HFFc6 (cell line): ENCODE measurements around the gene EML1. TPM values are rescaled to one million over a fixed set of nuclear protein-coding genes. Genes with fewer than 3 reads are reported as not detected.

Source experiments
- DNase-seq: peaks from one replicate; pipeline ENCODE4 v3.0.0-alpha.2; 2018
- H3K27ac Mint-ChIP-seq: 2 replicates; pipeline ENCODE4 v1.8.0; 2020; ENCODE audit warnings: mild to moderate bottlenecking, mixed read lengths
- H3K27me3 Mint-ChIP-seq: 2 replicates; pipeline ENCODE4 v1.8.0; 2021; ENCODE audit warnings: mild to moderate bottlenecking, moderate library complexity, mixed read lengths; ENCODE audit not compliant: insufficient read depth
- H3K36me3 Mint-ChIP-seq: 2 replicates; pipeline ENCODE4 v1.8.0; 2021; ENCODE audit warnings: low read depth, mixed read lengths
- H3K4me1 Mint-ChIP-seq: 2 replicates; pipeline ENCODE4 v1.8.0; 2020; ENCODE audit warnings: low read depth, mixed read lengths
- H3K4me3 Mint-ChIP-seq: 2 replicates; pipeline ENCODE4 v1.8.0; 2020; ENCODE audit warnings: mild to moderate bottlenecking, moderate library complexity, mixed read lengths
- H3K9me3 Mint-ChIP-seq: 2 replicates; pipeline ENCODE4 v1.8.0; 2020; ENCODE audit warnings: mild to moderate bottlenecking, mixed read lengths
- total RNA-seq, 6 experiments: library from RNA; stranded (reverse); fragmentation: NEBNext Ultra II Directional; extraction: Animal tissue kit (Norgen Biotek cat#: 25700); gene quantifications; 2 replicates in 1 of 6; 3 replicates in 5 of 6; pipeline ENCODE4 v1.2.3, GENCODE V29; 2021
- TF ChIP-seq, protein P1 (sequence below): fragments of 200-600 bp; sonication (generic); IDR thresholded peaks from 2 replicates; pipeline ENCODE4 v1.5.0; 2021; ENCODE audit warnings: antibody characterized with exemption, mild to moderate bottlenecking

EML1 gene
- total RNA-seq, 6 experiments from 2014 or later, result 13.2 to 27.6 (median 22.2) TPM

- Mint-ChIP-seq H3K36me3 (no peaks in the 10 kb centered on the region), H3K4me3 (no peak overlapping the region), H3K4me1 (peaks cover 61% of the 10 kb centered on the region), H3K27me3 (peaks cover 4% of the 10 kb centered on the region; the same call in 1 of the 2 replicates), H3K9me3 (no peaks in the 10 kb centered on the region), H3K27ac (no peak overlapping the region)
- TF ChIP-seq, protein P1, sequence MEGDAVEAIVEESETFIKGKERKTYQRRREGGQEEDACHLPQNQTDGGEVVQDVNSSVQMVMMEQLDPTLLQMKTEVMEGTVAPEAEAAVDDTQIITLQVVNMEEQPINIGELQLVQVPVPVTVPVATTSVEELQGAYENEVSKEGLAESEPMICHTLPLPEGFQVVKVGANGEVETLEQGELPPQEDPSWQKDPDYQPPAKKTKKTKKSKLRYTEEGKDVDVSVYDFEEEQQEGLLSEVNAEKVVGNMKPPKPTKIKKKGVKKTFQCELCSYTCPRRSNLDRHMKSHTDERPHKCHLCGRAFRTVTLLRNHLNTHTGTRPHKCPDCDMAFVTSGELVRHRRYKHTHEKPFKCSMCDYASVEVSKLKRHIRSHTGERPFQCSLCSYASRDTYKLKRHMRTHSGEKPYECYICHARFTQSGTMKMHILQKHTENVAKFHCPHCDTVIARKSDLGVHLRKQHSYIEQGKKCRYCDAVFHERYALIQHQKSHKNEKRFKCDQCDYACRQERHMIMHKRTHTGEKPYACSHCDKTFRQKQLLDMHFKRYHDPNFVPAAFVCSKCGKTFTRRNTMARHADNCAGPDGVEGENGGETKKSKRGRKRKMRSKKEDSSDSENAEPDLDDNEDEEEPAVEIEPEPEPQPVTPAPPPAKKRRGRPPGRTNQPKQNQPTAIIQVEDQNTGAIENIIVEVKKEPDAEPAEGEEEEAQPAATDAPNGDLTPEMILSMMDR, result no peak
- DNase-seq, result no peak
Observed at GRCh38 chr14:99750746-99751450, 42.3 kb upstream of the EML1 start.

DNA sequence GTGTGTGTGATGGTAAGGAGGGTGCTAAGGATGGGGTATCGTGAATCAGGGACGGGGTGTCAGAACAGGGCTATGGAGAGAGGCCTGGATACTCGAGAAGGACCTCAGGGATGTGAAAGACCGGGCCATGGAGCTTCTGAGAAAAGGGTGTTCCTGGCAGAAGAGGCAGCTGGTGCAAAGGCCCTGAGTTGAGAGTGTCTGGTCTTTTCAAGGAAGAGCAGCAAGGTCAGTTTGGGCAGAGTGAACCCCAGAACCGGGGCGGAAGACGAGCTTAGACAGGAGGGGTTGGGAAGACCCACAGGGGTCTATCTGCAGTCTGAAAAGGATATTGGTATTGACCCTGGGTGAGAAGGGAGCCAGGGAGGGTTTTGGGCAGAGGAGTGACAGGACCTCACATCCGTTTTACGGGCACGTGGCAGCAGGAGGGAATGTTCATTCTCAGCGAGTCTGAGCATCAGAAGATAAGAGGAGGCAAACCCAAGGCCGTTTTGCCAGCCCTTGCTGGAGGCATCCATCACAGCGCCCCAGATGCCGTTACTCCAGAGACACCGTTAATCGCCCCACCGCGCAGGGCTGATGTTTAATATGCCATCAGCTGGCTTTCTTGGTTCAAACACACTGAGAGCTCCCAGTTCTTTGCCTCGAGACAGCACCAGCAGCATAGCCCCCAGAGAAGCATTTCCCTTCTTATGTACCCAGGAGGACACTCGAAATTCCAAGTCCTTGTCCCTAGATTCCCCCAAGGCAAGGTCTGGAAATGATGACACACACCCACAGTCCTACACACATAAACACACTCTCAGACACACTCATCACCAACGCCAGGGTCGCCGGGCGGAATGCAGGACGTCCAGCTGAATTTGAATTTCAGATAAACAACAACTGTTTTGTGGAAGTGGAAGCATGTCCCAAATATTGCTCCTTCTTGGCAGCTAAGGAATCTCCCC, 41.4 kb upstream of the EML1 start:
- TF ChIP-seq, protein P1, result no peak
- H3K9me3 Mint-ChIP-seq, result no peaks in the 10 kb centered on the region
- peak overlapping the region; percentile 92 for H3K27ac Mint-ChIP-seq
- peak; percentile 57 for DNase-seq
- H3K27me3 Mint-ChIP-seq, result peaks cover 4% of the 10 kb centered on the region; the same call in 1 of the 2 replicates
- H3K36me3 Mint-ChIP-seq, result no peaks in the 10 kb centered on the region
- H3K4me1 Mint-ChIP-seq, result peaks cover 61% of the 10 kb centered on the region
- H3K4me3 Mint-ChIP-seq, result peak overlapping the region; percentile 64

GRCh38 chr14:99752486-99753121, 40.6 kb upstream of the EML1 start:
- Mint-ChIP-seq H3K27me3 (peaks cover 3% of the 10 kb centered on the region; the same call in 1 of the 2 replicates), H3K4me1 (peaks cover 63% of the 10 kb centered on the region), H3K36me3 (no peaks in the 10 kb centered on the region), H3K4me3 (peak overlapping the region; percentile 64), H3K27ac (peak overlapping the region; percentile 92), H3K9me3 (no peaks in the 10 kb centered on the region)
- peak; percentile 70 for DNase-seq
- TF ChIP-seq, protein P1, result no peak

DNA sequence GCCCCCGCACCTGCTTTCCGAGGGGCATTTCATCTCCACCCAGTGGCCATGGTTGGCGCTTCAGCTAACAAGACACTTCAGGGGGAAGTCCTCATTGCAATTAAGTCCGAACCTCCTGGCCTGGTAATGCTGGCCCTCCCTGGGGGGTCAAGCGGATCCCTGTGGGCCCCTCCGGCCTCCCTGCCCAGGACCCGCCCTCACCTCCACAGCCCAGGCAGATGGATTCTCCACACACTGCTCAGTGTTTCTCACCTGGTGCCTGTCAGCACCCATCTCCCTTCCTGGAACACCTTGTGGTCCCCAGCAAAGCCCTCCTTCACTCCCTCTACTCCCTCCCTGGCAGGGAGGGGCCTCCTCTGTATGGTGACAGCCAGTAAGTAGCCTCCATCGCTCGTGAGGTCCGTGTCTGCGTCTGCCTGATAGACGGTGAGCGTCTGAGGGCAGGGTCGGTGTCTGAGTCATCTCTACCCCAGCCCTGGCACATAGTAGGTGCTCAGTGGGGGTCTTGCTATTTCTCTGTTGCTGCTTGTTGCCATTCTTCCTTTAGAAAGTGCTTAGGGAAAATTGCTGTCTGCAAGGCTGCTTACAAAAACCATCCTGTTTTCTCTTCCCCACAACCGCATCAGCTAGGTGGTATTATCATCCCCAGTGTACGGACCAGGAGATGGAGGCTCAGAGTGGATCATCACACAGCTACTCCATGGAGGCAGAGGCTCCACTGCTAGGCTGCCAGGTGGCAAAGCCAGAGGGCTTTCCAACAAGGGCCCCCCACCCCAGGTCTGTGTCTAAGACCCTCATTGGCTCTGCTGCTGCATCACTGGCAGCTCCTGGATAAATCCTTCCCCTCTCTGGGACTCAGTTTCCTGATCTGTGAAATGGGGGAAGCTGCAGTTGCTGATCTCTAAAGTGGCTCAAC, 39.7 kb upstream of the EML1 start:
- H3K36me3 Mint-ChIP-seq, result no peaks in the 10 kb centered on the region
- H3K27ac Mint-ChIP-seq, result peak overlapping the region; percentile 86
- TF ChIP-seq, protein P1, result peak; percentile 13; the same call in 1 of the 2 replicates
- peak overlapping the region; percentile 65 for H3K4me3 Mint-ChIP-seq
- no peaks in the 10 kb centered on the region for H3K9me3 Mint-ChIP-seq
- H3K27me3 Mint-ChIP-seq, result peaks cover 3% of the 10 kb centered on the region; the same call in 1 of the 2 replicates
- peaks cover 72% of the 10 kb centered on the region for H3K4me1 Mint-ChIP-seq
- DNase-seq, result no peak
